Embryonic facial prominence (tissue), 1 donor: ENCODE measurements around the gene MED4.

ENCODE experiments used
- DNase-seq: peaks from one replicate; pipeline ENCODE4 v3.0.0-alpha.2; 2016; ENCODE audit errors: extremely low spot score

MED4 gene

GRCh38 chr13:48037346-48038173 lies 57.3 kb downstream of the MED4 start, which contains the start of gene NUDT15:
Gene NUDT15, plus strand, starts transcription at chr13:48037726. Its CDS starts 21 bp downstream, at chr13:48037747.
- peak; percentile 93 for DNase-seq

GRCh38 chr13:48029859-48030258 lies 65.0 kb downstream of the MED4 start:
- no peak for DNase-seq

GRCh38 chr13:48028066-48028465 lies 66.8 kb downstream of the MED4 start:
- no peak for DNase-seq
